ENCODE data around the gene MYO3B.

MYO3B gene

DNA sequence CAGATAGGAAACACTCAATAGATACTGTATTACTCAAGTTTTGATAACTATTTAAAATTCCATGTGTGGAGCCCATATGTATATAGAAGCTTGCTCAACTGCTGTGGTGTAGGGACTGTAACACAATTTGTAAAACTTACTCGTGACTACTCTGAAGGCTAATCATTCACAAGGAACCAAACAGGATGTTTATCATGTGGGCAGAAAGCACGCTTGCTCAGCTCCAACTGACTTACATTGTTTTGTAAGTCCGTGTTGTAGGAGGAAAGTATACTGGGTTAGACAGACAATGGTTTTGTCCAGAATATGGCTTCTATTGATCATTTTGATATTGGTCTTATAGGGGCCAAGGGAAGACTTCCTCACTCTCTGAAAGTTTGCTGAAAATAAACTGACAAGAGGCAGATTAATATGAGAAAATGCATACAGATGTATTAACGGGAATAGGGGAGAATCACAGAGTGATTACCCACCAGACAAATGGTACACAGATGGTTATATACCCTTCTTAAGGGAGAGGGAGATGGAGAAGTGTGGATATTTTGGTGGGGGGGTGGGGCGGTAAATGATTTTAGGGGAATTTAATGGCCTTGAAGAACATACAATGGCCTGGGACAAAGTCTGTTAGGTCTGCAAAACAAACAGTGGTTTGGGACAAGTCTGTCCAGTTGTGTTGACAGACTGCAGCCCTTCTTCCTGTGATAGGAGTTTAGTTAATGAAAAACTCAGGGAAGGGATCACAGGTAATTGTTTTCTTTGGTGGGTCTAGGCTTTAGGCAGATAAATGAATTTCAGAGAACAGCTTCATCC lies 277.9 kb downstream of the MYO3B start:
- H3K27ac ChIP-seq (ENCODE audit: insufficient read depth, low read depth, low read length, poor library complexity, severe bottlenecking) = no peak overlapping the region
- no peak overlapping the region for H3K4me3 ChIP-seq (ENCODE audit: insufficient read depth, low read depth, low read length)
- H3K9me3 ChIP-seq (ENCODE audit: control insufficient read depth, low read length) = no peaks in the 10 kb centered on the region
- H3K27me3 ChIP-seq (ENCODE audit: control insufficient read depth, insufficient read depth, low read length, poor library complexity, severe bottlenecking) = no peaks in the 10 kb centered on the region
- WGBS, 2 experiments = 91 to 92% methylated on average over 5 of the region's 5 CpGs
- peaks cover 3% of the 10 kb centered on the region for H3K36me3 ChIP-seq (ENCODE audit: control insufficient read depth, insufficient read depth, low read length)
- no peaks in the 10 kb centered on the region for H3K4me1 ChIP-seq (ENCODE audit: control insufficient read depth, insufficient read depth, low read length)

DNA sequence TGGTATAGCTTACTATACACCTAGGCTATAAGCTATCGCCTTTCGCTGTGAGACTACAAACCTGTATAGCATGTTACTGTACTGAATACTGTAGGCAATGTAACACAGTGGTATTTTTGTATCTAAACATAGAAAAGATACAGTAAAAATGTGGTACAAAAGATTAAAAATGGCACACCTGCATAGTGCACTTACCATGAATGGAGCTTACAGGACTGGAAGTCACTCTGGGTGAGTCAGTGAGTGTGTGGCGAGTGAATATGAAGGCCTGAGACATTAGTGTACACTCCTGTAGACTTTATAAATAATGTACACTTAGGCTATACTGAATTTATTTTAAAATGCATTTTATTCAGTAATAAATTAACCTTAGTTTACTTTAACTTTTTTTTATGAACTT lies 279.0 kb downstream of the MYO3B start:
- Histone ChIP-seq H3K27ac (ENCODE audit: insufficient read depth, low read depth, low read length, poor library complexity, severe bottlenecking) (no peak overlapping the region), H3K9me3 (ENCODE audit: control insufficient read depth, low read length) (no peaks in the 10 kb centered on the region), H3K36me3 (ENCODE audit: control insufficient read depth, insufficient read depth, low read length) (no peaks in the 10 kb centered on the region), H3K4me3 (ENCODE audit: insufficient read depth, low read depth, low read length) (no peak overlapping the region), H3K27me3 (ENCODE audit: control insufficient read depth, insufficient read depth, low read length, poor library complexity, severe bottlenecking) (no peaks in the 10 kb centered on the region), H3K4me1 (ENCODE audit: control insufficient read depth, insufficient read depth, low read length) (no peaks in the 10 kb centered on the region)
- WGBS, 2 experiments = 94 to 95% methylated on average over 3 of the region's 3 CpGs

DNA sequence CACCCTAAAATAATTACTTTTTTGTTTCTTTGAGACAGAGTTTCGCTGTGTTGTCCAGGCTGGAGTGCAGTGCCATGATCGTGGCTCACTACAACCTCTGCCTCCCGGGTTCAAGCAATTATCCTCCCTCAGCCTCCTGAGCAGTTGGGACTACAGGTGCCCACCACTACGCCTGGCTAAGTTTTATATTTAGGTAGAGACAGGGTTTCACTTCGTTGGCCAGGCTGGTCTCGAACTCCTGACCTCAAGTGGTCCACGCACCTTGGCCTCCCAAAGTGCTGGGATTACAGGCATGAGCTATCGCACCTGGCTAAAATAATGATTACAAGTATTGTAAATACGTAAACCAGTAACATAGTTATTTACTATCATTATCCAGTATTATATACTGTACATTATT lies 279.8 kb downstream of the MYO3B start:
- Histone ChIP-seq H3K4me3 (ENCODE audit: insufficient read depth, low read depth, low read length) (no peak overlapping the region), H3K36me3 (ENCODE audit: control insufficient read depth, insufficient read depth, low read length) (no peaks in the 10 kb centered on the region)
- WGBS, 2 experiments = 86 to 91% methylated on average over 9 of the region's 9 CpGs

DNA sequence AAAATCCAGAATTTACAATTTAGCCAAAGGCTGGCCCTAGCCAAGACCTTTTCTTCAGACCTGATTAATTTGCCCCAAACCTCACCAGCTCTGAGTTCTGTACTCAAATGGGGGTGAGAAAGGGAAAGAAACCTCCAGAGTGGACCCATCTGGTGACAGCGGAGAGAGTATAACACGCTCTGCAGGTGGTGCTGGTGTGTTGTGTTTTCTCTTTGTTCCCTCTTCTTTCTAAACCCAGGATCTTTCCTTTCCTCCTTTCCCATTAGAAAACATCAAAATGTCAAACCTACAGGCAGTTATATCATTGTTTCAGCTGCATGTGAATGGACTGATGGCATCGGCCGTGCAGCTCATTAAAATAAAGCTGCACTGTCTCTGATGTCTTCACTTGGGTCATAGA lies 283.9 kb downstream of the MYO3B start:
- H3K27me3 ChIP-seq (ENCODE audit: control insufficient read depth, insufficient read depth, low read length, poor library complexity, severe bottlenecking) = no peaks in the 10 kb centered on the region
- H3K4me1 ChIP-seq (ENCODE audit: control insufficient read depth, insufficient read depth, low read length) = peaks cover 6% of the 10 kb centered on the region
- WGBS, 2 experiments = 46 to 47% methylated on average over 2 to 4 of the region's 4 CpGs
- no peaks in the 10 kb centered on the region for H3K9me3 ChIP-seq (ENCODE audit: control insufficient read depth, low read length)
- H3K27ac ChIP-seq (ENCODE audit: insufficient read depth, low read depth, low read length, poor library complexity, severe bottlenecking) = no peak overlapping the region
- H3K36me3 ChIP-seq (ENCODE audit: control insufficient read depth, insufficient read depth, low read length) = no peaks in the 10 kb centered on the region
- no peak overlapping the region for H3K4me3 ChIP-seq (ENCODE audit: insufficient read depth, low read depth, low read length)

More for the DNA sequence above, 279.8 kb downstream of the MYO3B start:
- H3K9me3 ChIP-seq (ENCODE audit: control insufficient read depth, low read length) = no peaks in the 10 kb centered on the region
- H3K27ac ChIP-seq (ENCODE audit: insufficient read depth, low read depth, low read length, poor library complexity, severe bottlenecking) = no peak overlapping the region
- H3K27me3 ChIP-seq (ENCODE audit: control insufficient read depth, insufficient read depth, low read length, poor library complexity, severe bottlenecking) = no peaks in the 10 kb centered on the region
- H3K4me1 ChIP-seq (ENCODE audit: control insufficient read depth, insufficient read depth, low read length) = peaks cover 6% of the 10 kb centered on the region

DNA sequence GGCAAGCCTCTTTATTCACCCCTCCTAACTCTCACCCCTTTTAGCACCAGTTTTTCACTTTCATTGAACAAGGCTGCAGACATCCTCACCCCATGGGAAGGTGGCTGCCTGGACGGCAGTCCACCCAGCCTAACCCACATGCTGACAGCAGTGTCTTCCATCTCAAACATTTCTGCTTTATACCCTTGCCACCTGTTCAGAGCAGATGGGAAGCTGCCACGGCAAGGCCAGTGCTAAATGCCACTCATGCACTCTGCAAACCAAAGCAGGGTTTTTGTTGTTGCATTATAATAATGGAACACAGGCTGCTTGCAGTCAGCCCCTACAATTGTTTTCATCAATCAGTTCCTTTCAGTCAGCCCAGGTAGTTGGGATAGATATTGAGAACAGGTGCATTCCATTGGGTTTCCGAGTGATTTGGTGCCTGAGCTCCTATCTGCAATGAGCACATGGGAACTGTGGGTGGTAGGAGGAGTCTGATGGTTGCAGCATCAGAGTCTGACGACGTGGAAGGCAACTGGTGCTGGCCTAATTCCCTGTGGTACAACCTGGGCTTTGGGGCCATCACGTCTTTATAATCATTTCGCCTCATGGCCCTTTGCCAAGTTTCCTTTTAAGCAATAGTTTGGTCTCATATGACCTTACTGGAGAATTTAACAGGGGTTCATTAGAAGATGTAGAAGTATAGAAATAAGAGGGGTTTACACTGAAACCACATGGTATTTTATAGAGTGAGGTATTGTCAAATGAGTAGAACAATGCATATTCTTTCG lies 284.7 kb downstream of the MYO3B start:
- WGBS, 2 experiments = 80 to 82% methylated on average over 8 of the region's 8 CpGs
- no peaks in the 10 kb centered on the region for H3K27me3 ChIP-seq (ENCODE audit: control insufficient read depth, insufficient read depth, low read length, poor library complexity, severe bottlenecking)
- no peaks in the 10 kb centered on the region for H3K9me3 ChIP-seq (ENCODE audit: control insufficient read depth, low read length)
- no peak overlapping the region for H3K27ac ChIP-seq (ENCODE audit: insufficient read depth, low read depth, low read length, poor library complexity, severe bottlenecking)
- H3K4me3 ChIP-seq (ENCODE audit: insufficient read depth, low read depth, low read length) = no peak overlapping the region
- H3K36me3 ChIP-seq (ENCODE audit: control insufficient read depth, insufficient read depth, low read length) = no peaks in the 10 kb centered on the region
- H3K4me1 ChIP-seq (ENCODE audit: control insufficient read depth, insufficient read depth, low read length) = peaks cover 6% of the 10 kb centered on the region

DNA sequence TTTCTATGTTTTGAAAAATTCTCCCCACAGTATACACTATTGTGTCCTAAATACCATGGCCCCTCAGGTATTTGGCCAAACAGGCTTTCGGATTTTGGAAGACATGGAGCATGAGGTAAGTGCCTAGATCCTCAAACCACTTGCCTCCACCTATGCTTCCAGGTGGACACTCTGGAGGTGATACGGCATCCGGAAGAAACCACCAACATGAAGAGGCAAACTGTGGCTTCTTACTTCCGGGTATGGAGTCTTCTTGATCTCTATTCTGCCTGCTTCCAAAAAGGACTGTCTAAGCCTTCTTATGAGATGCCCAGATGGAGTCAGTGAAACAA lies 285.2 kb downstream of the MYO3B start:
- H3K36me3 ChIP-seq (ENCODE audit: control insufficient read depth, insufficient read depth, low read length) = no peaks in the 10 kb centered on the region
- H3K9me3 ChIP-seq (ENCODE audit: control insufficient read depth, low read length) = no peaks in the 10 kb centered on the region
- H3K27me3 ChIP-seq (ENCODE audit: control insufficient read depth, insufficient read depth, low read length, poor library complexity, severe bottlenecking) = no peaks in the 10 kb centered on the region
- no peak overlapping the region for H3K27ac ChIP-seq (ENCODE audit: insufficient read depth, low read depth, low read length, poor library complexity, severe bottlenecking)
- peaks cover 6% of the 10 kb centered on the region for H3K4me1 ChIP-seq (ENCODE audit: control insufficient read depth, insufficient read depth, low read length)
- H3K4me3 ChIP-seq (ENCODE audit: insufficient read depth, low read depth, low read length) = no peak overlapping the region
- 97 to 99% methylated on average over 4 of the region's 4 CpGs for WGBS, 2 experiments

DNA sequence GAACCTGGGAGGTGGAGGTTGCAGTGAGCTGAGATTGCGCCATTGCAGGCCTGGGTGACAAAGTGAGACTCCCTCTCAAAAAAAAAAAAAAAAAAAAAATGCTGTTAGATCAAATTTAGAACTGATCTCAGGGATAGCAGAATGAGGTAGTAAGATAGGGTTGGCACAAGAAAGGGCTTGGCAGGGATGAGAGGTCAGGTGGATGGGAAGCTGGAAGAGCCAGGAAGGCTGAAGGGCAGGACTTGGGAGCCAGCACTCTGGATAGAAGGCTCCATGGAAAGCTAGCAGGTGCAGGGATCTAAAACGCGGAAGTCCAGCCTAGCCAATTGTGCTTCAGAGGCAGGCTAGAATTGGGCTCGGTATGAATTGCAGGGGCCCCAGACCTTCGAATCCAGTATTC lies 286.3 kb downstream of the MYO3B start:
- Histone ChIP-seq H3K4me3 (ENCODE audit: insufficient read depth, low read depth, low read length) (no peak overlapping the region), H3K4me1 (ENCODE audit: control insufficient read depth, insufficient read depth, low read length) (peaks cover 6% of the 10 kb centered on the region), H3K9me3 (ENCODE audit: control insufficient read depth, low read length) (no peaks in the 10 kb centered on the region), H3K36me3 (ENCODE audit: control insufficient read depth, insufficient read depth, low read length) (no peaks in the 10 kb centered on the region), H3K27ac (ENCODE audit: insufficient read depth, low read depth, low read length, poor library complexity, severe bottlenecking) (no peak overlapping the region), H3K27me3 (ENCODE audit: control insufficient read depth, insufficient read depth, low read length, poor library complexity, severe bottlenecking) (no peaks in the 10 kb centered on the region)
- 93 to 95% methylated on average over 5 of the region's 5 CpGs for WGBS, 2 experiments

DNA sequence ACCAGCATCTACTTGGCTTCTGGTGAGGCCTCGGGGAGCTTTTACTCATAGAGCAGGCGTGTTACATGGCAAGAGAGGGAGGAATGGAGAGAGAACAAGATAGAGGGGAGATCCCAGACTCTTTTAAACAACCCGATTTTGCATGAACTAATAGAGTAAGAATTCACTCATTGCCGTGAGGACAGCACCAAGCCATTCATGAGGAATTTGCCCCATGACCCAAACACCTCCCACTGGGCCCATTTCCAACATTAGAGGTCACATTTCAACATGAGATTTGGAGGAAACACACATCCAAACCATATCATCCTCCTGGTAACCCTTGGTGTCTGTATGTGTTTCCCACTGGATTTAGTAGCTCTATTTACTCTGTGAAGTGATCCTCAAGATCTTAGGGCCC lies 287.3 kb downstream of the MYO3B start:
- Histone ChIP-seq H3K27ac (ENCODE audit: insufficient read depth, low read depth, low read length, poor library complexity, severe bottlenecking) (no peak overlapping the region), H3K36me3 (ENCODE audit: control insufficient read depth, insufficient read depth, low read length) (no peaks in the 10 kb centered on the region), H3K27me3 (ENCODE audit: control insufficient read depth, insufficient read depth, low read length, poor library complexity, severe bottlenecking) (no peaks in the 10 kb centered on the region), H3K9me3 (ENCODE audit: control insufficient read depth, low read length) (no peaks in the 10 kb centered on the region), H3K4me3 (ENCODE audit: insufficient read depth, low read depth, low read length) (no peak overlapping the region), H3K4me1 (ENCODE audit: control insufficient read depth, insufficient read depth, low read length) (peaks cover 6% of the 10 kb centered on the region)
- 91 to 94% methylated on average over 4 of the region's 4 CpGs for WGBS, 2 experiments

DNA sequence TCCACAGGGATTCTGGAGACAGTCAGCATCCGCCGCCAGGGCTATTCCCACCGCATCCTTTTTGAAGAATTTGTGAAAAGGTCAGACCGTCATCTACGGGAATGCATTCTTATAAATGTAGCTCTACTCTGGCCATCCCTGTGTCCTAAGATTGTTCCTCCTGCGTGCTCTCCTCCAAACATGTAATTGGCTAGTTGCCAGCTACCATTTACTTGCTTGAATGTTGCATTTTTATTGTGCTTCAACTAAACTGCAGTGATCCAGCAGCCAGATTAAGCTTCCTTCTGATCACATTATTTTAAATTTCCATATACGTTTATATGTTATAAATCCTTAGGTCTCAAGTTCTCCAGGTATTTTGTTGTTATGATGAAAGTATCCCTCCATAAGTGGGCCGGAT lies 288.7 kb downstream of the MYO3B start:
- 93 to 96% methylated on average over 7 to 8 of the region's 8 CpGs for WGBS, 2 experiments
- Histone ChIP-seq H3K9me3 (ENCODE audit: control insufficient read depth, low read length) (no peaks in the 10 kb centered on the region), H3K4me3 (ENCODE audit: insufficient read depth, low read depth, low read length) (no peak overlapping the region), H3K4me1 (ENCODE audit: control insufficient read depth, insufficient read depth, low read length) (peaks cover 6% of the 10 kb centered on the region), H3K27me3 (ENCODE audit: control insufficient read depth, insufficient read depth, low read length, poor library complexity, severe bottlenecking) (no peaks in the 10 kb centered on the region), H3K27ac (ENCODE audit: insufficient read depth, low read depth, low read length, poor library complexity, severe bottlenecking) (no peak overlapping the region), H3K36me3 (ENCODE audit: control insufficient read depth, insufficient read depth, low read length) (no peaks in the 10 kb centered on the region)

DNA sequence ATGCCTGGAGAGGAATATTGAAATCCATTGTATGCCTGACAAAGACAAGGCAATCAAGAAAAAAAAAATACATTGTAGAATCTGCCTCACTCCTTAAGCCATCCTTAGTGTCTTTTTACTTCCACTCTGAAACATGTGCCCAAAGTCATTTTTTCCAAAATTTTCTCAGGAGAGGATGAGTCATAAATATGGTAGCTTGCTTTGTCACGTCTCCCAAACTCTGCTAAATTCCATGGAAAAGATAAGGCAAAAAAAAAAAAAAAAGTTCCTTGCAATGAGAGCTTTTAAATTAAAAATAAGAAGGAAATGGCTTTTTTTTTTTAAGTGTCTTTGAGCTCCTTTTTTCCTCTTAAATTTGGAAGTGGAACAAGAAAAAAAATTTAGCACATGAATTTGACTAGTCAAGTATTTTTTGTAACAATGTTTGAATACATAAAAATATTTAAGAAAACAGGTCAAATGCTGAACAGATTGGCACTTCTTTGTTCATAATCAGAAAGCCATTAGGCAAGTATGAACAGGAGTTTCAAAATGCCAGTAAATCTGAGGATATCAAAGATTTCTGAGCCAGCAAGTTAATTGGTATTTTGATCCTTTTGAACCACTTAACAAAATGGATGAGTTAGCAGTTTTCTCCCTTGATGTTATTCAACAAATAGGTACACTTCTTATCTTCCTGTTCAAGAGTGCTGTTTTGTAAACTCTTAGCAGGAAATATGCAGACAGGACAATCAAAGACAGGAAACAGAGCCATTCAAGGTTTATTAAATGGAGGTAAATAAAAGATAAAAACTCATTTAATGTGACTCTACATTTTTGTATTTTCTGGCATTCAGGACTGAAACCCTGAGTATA lies 289.8 kb downstream of the MYO3B start:
- 60 to 79% methylated on average over 1 of the region's 1 CpG for WGBS, 2 experiments
- H3K27me3 ChIP-seq (ENCODE audit: control insufficient read depth, insufficient read depth, low read length, poor library complexity, severe bottlenecking) = no peaks in the 10 kb centered on the region
- H3K27ac ChIP-seq (ENCODE audit: insufficient read depth, low read depth, low read length, poor library complexity, severe bottlenecking) = no peak overlapping the region
- H3K4me1 ChIP-seq (ENCODE audit: control insufficient read depth, insufficient read depth, low read length) = no peaks in the 10 kb centered on the region
- no peak overlapping the region for H3K4me3 ChIP-seq (ENCODE audit: insufficient read depth, low read depth, low read length)
- no peaks in the 10 kb centered on the region for H3K9me3 ChIP-seq (ENCODE audit: control insufficient read depth, low read length)
- H3K36me3 ChIP-seq (ENCODE audit: control insufficient read depth, insufficient read depth, low read length) = no peaks in the 10 kb centered on the region
